GM12892 (cell line): ENCODE data around the gene DDX59.

Experiments used
- POLR2A ChIP-seq: IDR thresholded peaks from 2 replicates; pipeline ENCODE4 v1.6.1; 2011; ENCODE audit warnings: low read depth, low read length, control low read depth
- POLR2AphosphoS5 ChIP-seq: IDR thresholded peaks from 2 replicates; pipeline ENCODE4 v1.6.1; 2011; ENCODE audit warnings: low read depth, low read length, control low read depth

GRCh38 chr1:200669314-200670241, at the start of gene DDX59:
- TF ChIP-seq POLR2A = peak; percentile 80; the same call in 1 of the 2 replicates
- peak; percentile 85; the same call in 1 of the 2 replicates for TF ChIP-seq POLR2AphosphoS5
